GM23338 (cell line): ENCODE measurements around the gene CHD9.

Experiments
- CREB1 ChIP-seq: fragments of 250-450 bp; sonication (Bioruptor Pico); IDR thresholded peaks from 2 replicates; pipeline ENCODE4 v1.5.0; 2020; ENCODE audit warnings: low read depth, mild to moderate bottlenecking, moderate library complexity
- EZH2 ChIP-seq: fragments of 200-600 bp; sonication (generic); IDR thresholded peaks from one replicate; pipeline ENCODE4 v1.8.0; 2017; ENCODE audit warnings: antibody characterized with exemption, mild to moderate bottlenecking, low read depth; ENCODE audit not compliant: unreplicated experiment
- EZH2phosphoT487 ChIP-seq: fragments of 200-600 bp; sonication (generic); IDR thresholded peaks from one replicate; pipeline ENCODE4 v1.8.1; 2018; ENCODE audit warnings: antibody characterized with exemption; ENCODE audit not compliant: unreplicated experiment
- JUNB ChIP-seq: IDR thresholded peaks from one replicate; pipeline ENCODE4 v1.6.1; 2016; ENCODE audit warnings: antibody characterized with exemption; ENCODE audit not compliant: unreplicated experiment
- NANOG ChIP-seq: IDR thresholded peaks from 2 replicates; pipeline ENCODE4 v1.6.1; 2016; ENCODE audit warnings: antibody characterized with exemption, borderline replicate concordance
- POLR2AphosphoS5 ChIP-seq: IDR thresholded peaks from 2 replicates; pipeline ENCODE4 v1.6.1; 2016; ENCODE audit warnings: antibody characterized with exemption, low read depth
- STAT1 ChIP-seq: IDR thresholded peaks from one replicate; pipeline ENCODE4 v1.6.1; 2016; ENCODE audit warnings: antibody characterized with exemption; ENCODE audit not compliant: unreplicated experiment
- ZNF114 ChIP-seq: fragments of 250-450 bp; sonication (Bioruptor Pico); IDR thresholded peaks from 2 replicates; pipeline ENCODE4 v1.5.0; 2020; ENCODE audit warnings: mild to moderate bottlenecking, moderate library complexity
- ZNF331 ChIP-seq: fragments of 250-450 bp; sonication (Bioruptor Pico); IDR thresholded peaks from 2 replicates; pipeline ENCODE4 v1.5.0; 2020; ENCODE audit warnings: low read depth, mild to moderate bottlenecking, moderate library complexity
- TF ChIP-seq, protein P1 (sequence below), 2 experiments: fragments of 200-600 bp in 1 of 2; sonication (generic) in 1 of 2; conservative IDR thresholded peaks; 2 replicates each; pipeline versions ENCODE4 v1.5.1 to v1.6.1; 2016 to 2017; ENCODE audit warnings: antibody characterized with exemption in 2 of 2, low read depth in 2 of 2, mild to moderate bottlenecking in 2 of 2, moderate library complexity in 1 of 2
- TF ChIP-seq, protein P2 (sequence below): IDR thresholded peaks from one replicate; pipeline ENCODE4 v1.6.1; 2018; ENCODE audit warnings: antibody characterized with exemption; ENCODE audit not compliant: unreplicated experiment
- TF ChIP-seq, protein P3 (sequence below): IDR thresholded peaks from 2 replicates; pipeline ENCODE4 v1.6.1; 2016; ENCODE audit warnings: antibody characterized with exemption
- TF ChIP-seq, protein P4 (sequence below): fragments of 250-450 bp; sonication (Bioruptor Pico); IDR thresholded peaks from 2 replicates; pipeline ENCODE4 v1.5.0; 2020; ENCODE audit warnings: mild to moderate bottlenecking, moderate library complexity

DNA sequence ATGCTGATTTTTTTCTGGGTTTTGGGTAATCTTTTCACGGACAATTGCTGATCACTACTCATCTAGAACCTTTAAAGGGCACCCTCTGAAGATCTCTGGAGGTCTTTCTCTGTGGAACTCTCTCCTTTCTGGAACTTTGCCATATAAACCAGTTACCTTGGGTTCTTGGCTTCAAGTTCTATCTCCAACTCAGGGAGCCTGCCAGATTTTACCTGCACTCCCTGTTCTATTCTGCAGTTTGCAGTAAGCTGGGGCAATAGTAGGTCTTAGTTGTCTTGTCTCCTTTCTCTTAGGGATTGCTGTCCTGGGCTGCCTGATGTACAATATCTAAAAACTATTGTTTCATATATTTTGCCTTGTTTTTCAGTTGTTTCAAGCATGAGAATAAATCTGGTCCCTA, 120.3 kb downstream of the CHD9 start:
- TF ChIP-seq, protein P1, sequence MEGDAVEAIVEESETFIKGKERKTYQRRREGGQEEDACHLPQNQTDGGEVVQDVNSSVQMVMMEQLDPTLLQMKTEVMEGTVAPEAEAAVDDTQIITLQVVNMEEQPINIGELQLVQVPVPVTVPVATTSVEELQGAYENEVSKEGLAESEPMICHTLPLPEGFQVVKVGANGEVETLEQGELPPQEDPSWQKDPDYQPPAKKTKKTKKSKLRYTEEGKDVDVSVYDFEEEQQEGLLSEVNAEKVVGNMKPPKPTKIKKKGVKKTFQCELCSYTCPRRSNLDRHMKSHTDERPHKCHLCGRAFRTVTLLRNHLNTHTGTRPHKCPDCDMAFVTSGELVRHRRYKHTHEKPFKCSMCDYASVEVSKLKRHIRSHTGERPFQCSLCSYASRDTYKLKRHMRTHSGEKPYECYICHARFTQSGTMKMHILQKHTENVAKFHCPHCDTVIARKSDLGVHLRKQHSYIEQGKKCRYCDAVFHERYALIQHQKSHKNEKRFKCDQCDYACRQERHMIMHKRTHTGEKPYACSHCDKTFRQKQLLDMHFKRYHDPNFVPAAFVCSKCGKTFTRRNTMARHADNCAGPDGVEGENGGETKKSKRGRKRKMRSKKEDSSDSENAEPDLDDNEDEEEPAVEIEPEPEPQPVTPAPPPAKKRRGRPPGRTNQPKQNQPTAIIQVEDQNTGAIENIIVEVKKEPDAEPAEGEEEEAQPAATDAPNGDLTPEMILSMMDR (conservative IDR thresholded peaks at IDR 0.05; ENCODE audit: low read depth in 2 of 2), result no peak
- TF ChIP-seq EZH2 (no peak), JUNB (no peak), POLR2AphosphoS5 (no peak), EZH2phosphoT487 (no peak), NANOG (no peak), CREB1 (CRISPR knock-in tag) (no peak), STAT1 (no peak), ZNF114 (CRISPR knock-in tag) (no peak), ZNF331 (CRISPR knock-in tag) (no peak)
- TF ChIP-seq, protein P2, sequence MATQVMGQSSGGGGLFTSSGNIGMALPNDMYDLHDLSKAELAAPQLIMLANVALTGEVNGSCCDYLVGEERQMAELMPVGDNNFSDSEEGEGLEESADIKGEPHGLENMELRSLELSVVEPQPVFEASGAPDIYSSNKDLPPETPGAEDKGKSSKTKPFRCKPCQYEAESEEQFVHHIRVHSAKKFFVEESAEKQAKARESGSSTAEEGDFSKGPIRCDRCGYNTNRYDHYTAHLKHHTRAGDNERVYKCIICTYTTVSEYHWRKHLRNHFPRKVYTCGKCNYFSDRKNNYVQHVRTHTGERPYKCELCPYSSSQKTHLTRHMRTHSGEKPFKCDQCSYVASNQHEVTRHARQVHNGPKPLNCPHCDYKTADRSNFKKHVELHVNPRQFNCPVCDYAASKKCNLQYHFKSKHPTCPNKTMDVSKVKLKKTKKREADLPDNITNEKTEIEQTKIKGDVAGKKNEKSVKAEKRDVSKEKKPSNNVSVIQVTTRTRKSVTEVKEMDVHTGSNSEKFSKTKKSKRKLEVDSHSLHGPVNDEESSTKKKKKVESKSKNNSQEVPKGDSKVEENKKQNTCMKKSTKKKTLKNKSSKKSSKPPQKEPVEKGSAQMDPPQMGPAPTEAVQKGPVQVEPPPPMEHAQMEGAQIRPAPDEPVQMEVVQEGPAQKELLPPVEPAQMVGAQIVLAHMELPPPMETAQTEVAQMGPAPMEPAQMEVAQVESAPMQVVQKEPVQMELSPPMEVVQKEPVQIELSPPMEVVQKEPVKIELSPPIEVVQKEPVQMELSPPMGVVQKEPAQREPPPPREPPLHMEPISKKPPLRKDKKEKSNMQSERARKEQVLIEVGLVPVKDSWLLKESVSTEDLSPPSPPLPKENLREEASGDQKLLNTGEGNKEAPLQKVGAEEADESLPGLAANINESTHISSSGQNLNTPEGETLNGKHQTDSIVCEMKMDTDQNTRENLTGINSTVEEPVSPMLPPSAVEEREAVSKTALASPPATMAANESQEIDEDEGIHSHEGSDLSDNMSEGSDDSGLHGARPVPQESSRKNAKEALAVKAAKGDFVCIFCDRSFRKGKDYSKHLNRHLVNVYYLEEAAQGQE, result no peak
- TF ChIP-seq, protein P3, sequence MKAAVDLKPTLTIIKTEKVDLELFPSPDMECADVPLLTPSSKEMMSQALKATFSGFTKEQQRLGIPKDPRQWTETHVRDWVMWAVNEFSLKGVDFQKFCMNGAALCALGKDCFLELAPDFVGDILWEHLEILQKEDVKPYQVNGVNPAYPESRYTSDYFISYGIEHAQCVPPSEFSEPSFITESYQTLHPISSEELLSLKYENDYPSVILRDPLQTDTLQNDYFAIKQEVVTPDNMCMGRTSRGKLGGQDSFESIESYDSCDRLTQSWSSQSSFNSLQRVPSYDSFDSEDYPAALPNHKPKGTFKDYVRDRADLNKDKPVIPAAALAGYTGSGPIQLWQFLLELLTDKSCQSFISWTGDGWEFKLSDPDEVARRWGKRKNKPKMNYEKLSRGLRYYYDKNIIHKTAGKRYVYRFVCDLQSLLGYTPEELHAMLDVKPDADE, result no peak
- TF ChIP-seq, protein P4, sequence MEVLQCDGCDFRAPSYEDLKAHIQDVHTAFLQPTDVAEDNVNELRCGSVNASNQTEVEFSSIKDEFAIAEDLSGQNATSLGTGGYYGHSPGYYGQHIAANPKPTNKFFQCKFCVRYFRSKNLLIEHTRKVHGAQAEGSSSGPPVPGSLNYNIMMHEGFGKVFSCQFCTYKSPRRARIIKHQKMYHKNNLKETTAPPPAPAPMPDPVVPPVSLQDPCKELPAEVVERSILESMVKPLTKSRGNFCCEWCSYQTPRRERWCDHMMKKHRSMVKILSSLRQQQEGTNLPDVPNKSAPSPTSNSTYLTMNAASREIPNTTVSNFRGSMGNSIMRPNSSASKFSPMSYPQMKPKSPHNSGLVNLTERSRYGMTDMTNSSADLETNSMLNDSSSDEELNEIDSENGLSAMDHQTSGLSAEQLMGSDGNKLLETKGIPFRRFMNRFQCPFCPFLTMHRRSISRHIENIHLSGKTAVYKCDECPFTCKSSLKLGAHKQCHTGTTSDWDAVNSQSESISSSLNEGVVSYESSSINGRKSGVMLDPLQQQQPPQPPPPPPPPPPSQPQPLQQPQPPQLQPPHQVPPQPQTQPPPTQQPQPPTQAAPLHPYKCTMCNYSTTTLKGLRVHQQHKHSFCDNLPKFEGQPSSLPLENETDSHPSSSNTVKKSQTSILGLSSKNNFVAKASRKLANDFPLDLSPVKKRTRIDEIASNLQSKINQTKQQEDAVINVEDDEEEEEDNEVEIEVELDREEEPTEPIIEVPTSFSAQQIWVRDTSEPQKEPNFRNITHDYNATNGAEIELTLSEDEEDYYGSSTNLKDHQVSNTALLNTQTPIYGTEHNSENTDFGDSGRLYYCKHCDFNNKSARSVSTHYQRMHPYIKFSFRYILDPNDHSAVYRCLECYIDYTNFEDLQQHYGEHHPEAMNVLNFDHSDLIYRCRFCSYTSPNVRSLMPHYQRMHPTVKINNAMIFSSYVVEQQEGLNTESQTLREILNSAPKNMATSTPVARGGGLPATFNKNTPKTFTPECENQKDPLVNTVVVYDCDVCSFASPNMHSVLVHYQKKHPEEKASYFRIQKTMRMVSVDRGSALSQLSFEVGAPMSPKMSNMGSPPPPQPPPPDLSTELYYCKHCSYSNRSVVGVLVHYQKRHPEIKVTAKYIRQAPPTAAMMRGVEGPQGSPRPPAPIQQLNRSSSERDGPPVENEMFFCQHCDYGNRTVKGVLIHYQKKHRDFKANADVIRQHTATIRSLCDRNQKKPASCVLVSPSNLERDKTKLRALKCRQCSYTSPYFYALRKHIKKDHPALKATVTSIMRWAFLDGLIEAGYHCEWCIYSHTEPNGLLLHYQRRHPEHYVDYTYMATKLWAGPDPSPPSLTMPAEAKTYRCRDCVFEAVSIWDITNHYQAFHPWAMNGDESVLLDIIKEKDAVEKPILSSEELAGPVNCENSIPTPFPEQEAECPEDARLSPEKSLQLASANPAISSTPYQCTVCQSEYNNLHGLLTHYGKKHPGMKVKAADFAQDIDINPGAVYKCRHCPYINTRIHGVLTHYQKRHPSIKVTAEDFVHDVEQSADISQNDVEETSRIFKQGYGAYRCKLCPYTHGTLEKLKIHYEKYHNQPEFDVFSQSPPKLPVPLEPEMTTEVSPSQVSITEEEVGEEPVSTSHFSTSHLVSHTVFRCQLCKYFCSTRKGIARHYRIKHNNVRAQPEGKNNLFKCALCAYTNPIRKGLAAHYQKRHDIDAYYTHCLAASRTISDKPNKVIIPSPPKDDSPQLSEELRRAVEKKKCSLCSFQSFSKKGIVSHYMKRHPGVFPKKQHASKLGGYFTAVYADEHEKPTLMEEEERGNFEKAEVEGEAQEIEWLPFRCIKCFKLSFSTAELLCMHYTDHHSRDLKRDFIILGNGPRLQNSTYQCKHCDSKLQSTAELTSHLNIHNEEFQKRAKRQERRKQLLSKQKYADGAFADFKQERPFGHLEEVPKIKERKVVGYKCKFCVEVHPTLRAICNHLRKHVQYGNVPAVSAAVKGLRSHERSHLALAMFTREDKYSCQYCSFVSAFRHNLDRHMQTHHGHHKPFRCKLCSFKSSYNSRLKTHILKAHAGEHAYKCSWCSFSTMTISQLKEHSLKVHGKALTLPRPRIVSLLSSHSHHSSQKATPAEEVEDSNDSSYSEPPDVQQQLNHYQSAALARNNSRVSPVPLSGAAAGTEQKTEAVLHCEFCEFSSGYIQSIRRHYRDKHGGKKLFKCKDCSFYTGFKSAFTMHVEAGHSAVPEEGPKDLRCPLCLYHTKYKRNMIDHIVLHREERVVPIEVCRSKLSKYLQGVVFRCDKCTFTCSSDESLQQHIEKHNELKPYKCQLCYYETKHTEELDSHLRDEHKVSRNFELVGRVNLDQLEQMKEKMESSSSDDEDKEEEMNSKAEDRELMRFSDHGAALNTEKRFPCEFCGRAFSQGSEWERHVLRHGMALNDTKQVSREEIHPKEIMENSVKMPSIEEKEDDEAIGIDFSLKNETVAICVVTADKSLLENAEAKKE, result no peak
